Endothelial cell of umbilical vein (primary cell): ENCODE data around the gene TTC9. TPM values are rescaled to one million over a fixed set of nuclear protein-coding genes. Genes with fewer than 3 reads are reported as not detected.

Source experiments
- BruUV-seq: library from RNA; stranded (reverse); fragments of 400-500 nt; replicated peaks from 2 replicates; lab custom pipeline; 2021; lab: Mats Ljungman, UMichigan
- CTCF ChIA-PET: fragments of 300-600, 350-600 bp; sonication (Branson Sonifier 250); formaldehyde crosslinking; loops from one replicate; lab custom pipeline; 2021; ENCODE audit warnings: antibody characterized with exemption, inconsistent platforms; lab: Charles Lee
- POLR2A ChIA-PET: fragments of 300-600, 350-600 bp; sonication (Branson Sonifier 250); formaldehyde crosslinking; loops from one replicate; lab custom pipeline; 2021; ENCODE audit warnings: antibody characterized with exemption, inconsistent platforms; lab: Charles Lee
- DNase-seq: peaks from one replicate; pipeline ENCODE4 v3.0.0-alpha.2; 2011; ENCODE audit warnings: low read depth, low spot score
- FAIRE-seq: peaks from 2 replicates; lab custom pipeline; 2011; peaks lifted over from hg19 to GRCh38; lab: Jason Lieb, UNC
- H2AFZ ChIP-seq: 2 replicates; pipeline ENCODE4 v1.6.0; 2012; ENCODE audit warnings: low read depth, low read length, control low read depth, inconsistent platforms
- H3K27ac ChIP-seq: 2 replicates; pipeline ENCODE4 v1.5.1; 2011; ENCODE audit warnings: low read depth, mild to moderate bottlenecking, control low read depth, low read length, moderate library complexity; ENCODE audit not compliant: insufficient read depth
- H3K27me3 ChIP-seq, 2 experiments: 2 replicates each; pipeline versions ENCODE4 v1.6.0 to v1.6.1; 2011; ENCODE audit warnings: low read length in 2 of 2, mixed read lengths in 1 of 2; ENCODE audit not compliant: control insufficient read depth in 2 of 2, insufficient read depth in 2 of 2
- H3K36me3 ChIP-seq, 2 experiments: 2 replicates in 1 of 2; 3 replicates in 1 of 2; pipeline ENCODE4 v1.5.1; 2011; ENCODE audit warnings: low read length in 2 of 2, mild to moderate bottlenecking in 1 of 2, moderate library complexity in 1 of 2; ENCODE audit not compliant: control insufficient read depth in 2 of 2, insufficient read depth in 2 of 2; ENCODE audit errors: extremely low read depth in 1 of 2
- H3K4me1 ChIP-seq: 3 replicates; pipeline ENCODE4 v1.5.1; 2011; ENCODE audit warnings: mild to moderate bottlenecking, low read length; ENCODE audit not compliant: control insufficient read depth, insufficient read depth; ENCODE audit errors: extremely low read depth
- H3K4me2 ChIP-seq: 2 replicates; pipeline ENCODE4 v1.6.1; 2011; ENCODE audit warnings: low read length, control low read depth, mixed read lengths; ENCODE audit not compliant: insufficient read depth
- H3K4me3 ChIP-seq, 3 experiments: fragments of 200-600 bp in 1 of 3; sonication (generic), shearing (Covaris generic) in 1 of 3; replicated peaks in 1 of 3; 2 replicates each; pipeline ENCODE4 v1.5.1; 2011 to 2016; ENCODE audit warnings: control low read depth in 3 of 3, low read length in 3 of 3, mild to moderate bottlenecking in 2 of 3, inconsistent platforms in 1 of 3, low read depth in 1 of 3, moderate library complexity in 1 of 3; ENCODE audit not compliant: insufficient read depth in 1 of 3
- H3K79me2 ChIP-seq: 2 replicates; pipeline ENCODE4 v1.6.0; 2012; ENCODE audit warnings: low read length, inconsistent platforms; ENCODE audit not compliant: control insufficient read depth, insufficient read depth
- H3K9ac ChIP-seq: replicated peaks from 2 replicates; pipeline ENCODE3; 2011; ENCODE audit warnings: low read length, control low read depth; ENCODE audit not compliant: insufficient read depth; ENCODE audit errors: extremely low read depth
- H3K9me1 ChIP-seq: replicated peaks from 3 replicates; pipeline ENCODE4 v1.6.0; 2011; ENCODE audit warnings: mild to moderate bottlenecking, low read length; ENCODE audit not compliant: control insufficient read depth, insufficient read depth; ENCODE audit errors: extremely low read depth
- H3K9me3 ChIP-seq: replicated peaks from 2 replicates; pipeline ENCODE4 v1.5.1; 2012; ENCODE audit warnings: low read length, inconsistent platforms; ENCODE audit not compliant: control insufficient read depth, insufficient read depth
- H4K20me1 ChIP-seq: replicated peaks from 2 replicates; pipeline ENCODE3; 2011; ENCODE audit warnings: mild to moderate bottlenecking, low read length; ENCODE audit not compliant: control insufficient read depth, insufficient read depth; ENCODE audit errors: extremely low read depth
- CTCF ChIP-seq, 2 donors: IDR thresholded peaks; 1 replicate in 1 of 2; 2 replicates in 1 of 2; pipeline ENCODE4 v1.5.1; 2011; ENCODE audit warnings: low read length in 2 of 2, mild to moderate bottlenecking in 2 of 2, moderate library complexity in 2 of 2, control low read depth in 1 of 2, inconsistent platforms in 1 of 2, low read depth in 1 of 2; ENCODE audit not compliant: insufficient read depth in 1 of 2; ENCODE audit errors: extremely low read depth in 1 of 2
- EZH2 ChIP-seq: IDR thresholded peaks from 2 replicates; pipeline ENCODE4 v1.6.1; 2012; ENCODE audit warnings: borderline replicate concordance, low read depth, mild to moderate bottlenecking, moderate library complexity, low read length, inconsistent platforms; ENCODE audit not compliant: severe bottlenecking
- FOS ChIP-seq: IDR thresholded peaks from 2 replicates; pipeline ENCODE4 v1.6.1; 2011; ENCODE audit warnings: mild to moderate bottlenecking, low read length, moderate library complexity, borderline replicate concordance; ENCODE audit not compliant: insufficient read depth
- GATA2 ChIP-seq: IDR thresholded peaks from 2 replicates; pipeline ENCODE4 v1.7.0; 2011; ENCODE audit warnings: low read depth, mild to moderate bottlenecking, moderate library complexity, mixed read lengths, low read length; ENCODE audit not compliant: insufficient read length, insufficient read depth
- JUN ChIP-seq: IDR thresholded peaks from 2 replicates; pipeline ENCODE4 v1.6.1; 2011; ENCODE audit warnings: borderline replicate concordance, low read depth; ENCODE audit not compliant: insufficient read length, insufficient read depth
- MYC ChIP-seq: IDR thresholded peaks from one replicate; pipeline ENCODE4 v1.6.1; 2011; ENCODE audit warnings: mild to moderate bottlenecking, low read depth, low read length
- POLR2A ChIP-seq: IDR thresholded peaks from 2 replicates; pipeline ENCODE4 v1.6.1; 2012; ENCODE audit warnings: low read depth, mild to moderate bottlenecking, control low read depth, low read length
- POLR2AphosphoS5 ChIP-seq: IDR thresholded peaks from 2 replicates; pipeline ENCODE4 v1.6.1; 2012; ENCODE audit warnings: low read depth, mild to moderate bottlenecking, control low read depth, low read length, moderate library complexity; ENCODE audit not compliant: insufficient read depth
- dilution Hi-C: fragments of 300-500 bp; cut with MboI; formaldehyde crosslinking; loops from one replicate; pipeline ENCODE4 v1.15.0; 2019; ENCODE audit warnings: low sequenced_read_pairs; ENCODE audit not compliant: extremely low pct_ligation_motif_present
- intact Hi-C: fragments of 100-400 bp; cut with micrococcal nuclease; formaldehyde crosslinking; loops from one replicate; pipeline ENCODE4 v1.10.0; 2022
- polyA plus RNA-seq, 4 experiments: library from polyadenylated mRNA; depleted of rRNA in 3 of 4; stranded (reverse) in 3 of 4; unstranded in 1 of 4; fragments of >200 nt; gene quantifications; 2 replicates each; pipeline versions ENCODE4 v1.2.1 to v1.2.3, GENCODE V29; 2011 to 2012; ENCODE audit warnings: missing spikeins in 1 of 4
- total RNA-seq: library from RNA; stranded (reverse); gene quantifications from 2 replicates; pipeline ENCODE4 v1.2.3, GENCODE V29; 2021
- TF ChIP-seq, protein P1 (sequence below): IDR thresholded peaks from 2 replicates; pipeline ENCODE4 v1.6.1; 2011; ENCODE audit not compliant: insufficient read depth, insufficient read length

The TTC9 gene
- total and polyA plus RNA-seq, 2 donors (not counting 3 experiments of a cell fraction or from before 2014, with no cell fraction given), result 0.06 TPM; not detected in 1

- ChIA-PET CTCF (no interaction called here), POLR2A (no interaction called here)
- no peaks in the 10 kb centered on the region for H3K79me2 ChIP-seq
- no peaks in the 10 kb centered on the region for H3K36me3 ChIP-seq
- no peak overlapping the region for H2AFZ ChIP-seq
- no peak overlapping the region for H3K9ac ChIP-seq
- H3K4me3 ChIP-seq, result no peak overlapping the region
- TF ChIP-seq JUN, result no peak
- TF ChIP-seq MYC, result no peak
- no peak for TF ChIP-seq EZH2
- TF ChIP-seq FOS, result no peak
- TF ChIP-seq CTCF (IDR thresholded peaks at IDR 0.05; ENCODE audit: extremely low read depth in 1 of 2, insufficient read depth in 1 of 2, low read depth in 1 of 2, low read length in 2 of 2), result no peak
- no peak for TF ChIP-seq POLR2AphosphoS5
- H3K9me1 ChIP-seq, result no peaks in the 10 kb centered on the region
- BruUV-seq, result no TSS peak
- dilution Hi-C loops (no loop called here), intact Hi-C loops (no loop called here)
- no peaks in the 10 kb centered on the region for H3K4me1 ChIP-seq
- H3K27ac ChIP-seq, result no peak overlapping the region
- FAIRE-seq, result no peak
- DNase-seq, result no peak
- H3K4me2 ChIP-seq, result no peak overlapping the region
- H3K27me3 ChIP-seq, result no peaks in the 10 kb centered on the region
- no peaks in the 10 kb centered on the region for H3K9me3 ChIP-seq
- H4K20me1 ChIP-seq, result no peaks in the 10 kb centered on the region
Measured at GRCh38 chr14:70704960-70705359, 63.2 kb downstream of the TTC9 start.

DNA sequence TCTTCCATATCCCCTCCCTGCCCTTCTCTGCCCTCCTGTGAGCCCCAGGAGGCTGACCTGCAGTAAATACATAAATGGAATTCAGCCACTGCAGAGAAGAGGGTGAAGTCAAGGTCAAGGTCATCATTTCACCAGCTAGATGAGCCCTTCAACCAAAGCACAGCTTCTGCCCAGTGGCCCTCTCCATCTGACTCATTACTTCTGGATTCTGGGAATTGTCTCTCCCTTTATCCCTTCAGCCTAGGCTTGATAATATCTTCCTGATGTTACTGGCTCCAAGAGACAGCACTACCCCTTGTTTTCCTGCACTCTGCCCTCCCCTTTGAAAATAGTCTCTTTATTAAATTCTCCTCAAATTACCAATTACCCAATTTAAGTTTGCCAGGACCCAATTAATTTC lies 64.5 kb downstream of the TTC9 start:
- no peak overlapping the region for H3K27ac ChIP-seq
- TF ChIP-seq POLR2A (no peak), CTCF (IDR thresholded peaks at IDR 0.05; ENCODE audit: extremely low read depth in 1 of 2, insufficient read depth in 1 of 2, low read depth in 1 of 2, low read length in 2 of 2) (no peak), EZH2 (no peak), GATA2 (no peak), MYC (no peak), POLR2AphosphoS5 (no peak), JUN (no peak), FOS (no peak)
- TF ChIP-seq, protein P1, sequence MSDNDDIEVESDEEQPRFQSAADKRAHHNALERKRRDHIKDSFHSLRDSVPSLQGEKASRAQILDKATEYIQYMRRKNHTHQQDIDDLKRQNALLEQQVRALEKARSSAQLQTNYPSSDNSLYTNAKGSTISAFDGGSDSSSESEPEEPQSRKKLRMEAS, result no peak
- CTCF ChIA-PET, result no interaction called here
- no peak overlapping the region for H3K9ac ChIP-seq
- no peaks in the 10 kb centered on the region for H4K20me1 ChIP-seq
- H3K4me1 ChIP-seq, result no peaks in the 10 kb centered on the region
- no peaks in the 10 kb centered on the region for H3K79me2 ChIP-seq
- no peaks in the 10 kb centered on the region for H3K9me1 ChIP-seq
- no peak overlapping the region for H2AFZ ChIP-seq
- DNase-seq (no peak), FAIRE-seq (no peak)
- intact Hi-C loops, result no loop called here
- POLR2A ChIA-PET, result no interaction called here
- no peaks in the 10 kb centered on the region for H3K27me3 ChIP-seq
- dilution Hi-C loops, result no loop called here
- no peak overlapping the region for H3K4me2 ChIP-seq
- H3K36me3 ChIP-seq, result no peaks in the 10 kb centered on the region
- no peaks in the 10 kb centered on the region for H3K9me3 ChIP-seq
- H3K4me3 ChIP-seq, result no peak overlapping the region
- BruUV-seq, result no TSS peak
